ENCODE results near the gene ICA1.

- TF ChIP-seq POLR2A (IDR thresholded peaks at IDR 0.05; ENCODE audit: low read depth) (no peak), EP300 (IDR thresholded peaks at IDR 0.05) (no peak), POLR2AphosphoS5 (IDR thresholded peaks at IDR 0.05) (no peak)
- TF ChIP-seq, protein P1, sequence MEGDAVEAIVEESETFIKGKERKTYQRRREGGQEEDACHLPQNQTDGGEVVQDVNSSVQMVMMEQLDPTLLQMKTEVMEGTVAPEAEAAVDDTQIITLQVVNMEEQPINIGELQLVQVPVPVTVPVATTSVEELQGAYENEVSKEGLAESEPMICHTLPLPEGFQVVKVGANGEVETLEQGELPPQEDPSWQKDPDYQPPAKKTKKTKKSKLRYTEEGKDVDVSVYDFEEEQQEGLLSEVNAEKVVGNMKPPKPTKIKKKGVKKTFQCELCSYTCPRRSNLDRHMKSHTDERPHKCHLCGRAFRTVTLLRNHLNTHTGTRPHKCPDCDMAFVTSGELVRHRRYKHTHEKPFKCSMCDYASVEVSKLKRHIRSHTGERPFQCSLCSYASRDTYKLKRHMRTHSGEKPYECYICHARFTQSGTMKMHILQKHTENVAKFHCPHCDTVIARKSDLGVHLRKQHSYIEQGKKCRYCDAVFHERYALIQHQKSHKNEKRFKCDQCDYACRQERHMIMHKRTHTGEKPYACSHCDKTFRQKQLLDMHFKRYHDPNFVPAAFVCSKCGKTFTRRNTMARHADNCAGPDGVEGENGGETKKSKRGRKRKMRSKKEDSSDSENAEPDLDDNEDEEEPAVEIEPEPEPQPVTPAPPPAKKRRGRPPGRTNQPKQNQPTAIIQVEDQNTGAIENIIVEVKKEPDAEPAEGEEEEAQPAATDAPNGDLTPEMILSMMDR (IDR thresholded peaks at IDR 0.05), result no peak
Observed at GRCh38 chr7:8133188-8133848, 128.6 kb downstream of the ICA1 start.

All from esophagus muscularis mucosa (tissue), 4 donors.